Measurements from ENCODE around the gene MPRIP.

GRCh38 chr17:17062356-17062755 lies 20.1 kb downstream of the MPRIP start:
- TF ChIP-seq, protein P1, sequence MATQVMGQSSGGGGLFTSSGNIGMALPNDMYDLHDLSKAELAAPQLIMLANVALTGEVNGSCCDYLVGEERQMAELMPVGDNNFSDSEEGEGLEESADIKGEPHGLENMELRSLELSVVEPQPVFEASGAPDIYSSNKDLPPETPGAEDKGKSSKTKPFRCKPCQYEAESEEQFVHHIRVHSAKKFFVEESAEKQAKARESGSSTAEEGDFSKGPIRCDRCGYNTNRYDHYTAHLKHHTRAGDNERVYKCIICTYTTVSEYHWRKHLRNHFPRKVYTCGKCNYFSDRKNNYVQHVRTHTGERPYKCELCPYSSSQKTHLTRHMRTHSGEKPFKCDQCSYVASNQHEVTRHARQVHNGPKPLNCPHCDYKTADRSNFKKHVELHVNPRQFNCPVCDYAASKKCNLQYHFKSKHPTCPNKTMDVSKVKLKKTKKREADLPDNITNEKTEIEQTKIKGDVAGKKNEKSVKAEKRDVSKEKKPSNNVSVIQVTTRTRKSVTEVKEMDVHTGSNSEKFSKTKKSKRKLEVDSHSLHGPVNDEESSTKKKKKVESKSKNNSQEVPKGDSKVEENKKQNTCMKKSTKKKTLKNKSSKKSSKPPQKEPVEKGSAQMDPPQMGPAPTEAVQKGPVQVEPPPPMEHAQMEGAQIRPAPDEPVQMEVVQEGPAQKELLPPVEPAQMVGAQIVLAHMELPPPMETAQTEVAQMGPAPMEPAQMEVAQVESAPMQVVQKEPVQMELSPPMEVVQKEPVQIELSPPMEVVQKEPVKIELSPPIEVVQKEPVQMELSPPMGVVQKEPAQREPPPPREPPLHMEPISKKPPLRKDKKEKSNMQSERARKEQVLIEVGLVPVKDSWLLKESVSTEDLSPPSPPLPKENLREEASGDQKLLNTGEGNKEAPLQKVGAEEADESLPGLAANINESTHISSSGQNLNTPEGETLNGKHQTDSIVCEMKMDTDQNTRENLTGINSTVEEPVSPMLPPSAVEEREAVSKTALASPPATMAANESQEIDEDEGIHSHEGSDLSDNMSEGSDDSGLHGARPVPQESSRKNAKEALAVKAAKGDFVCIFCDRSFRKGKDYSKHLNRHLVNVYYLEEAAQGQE (IDR thresholded peaks at IDR 0.05; ENCODE audit: insufficient read depth in 1 of 2, low read depth in 2 of 2, low read length in 2 of 2): no peak
- TF ChIP-seq SIN3A (IDR thresholded peaks at IDR 0.05; ENCODE audit: borderline replicate concordance, insufficient read depth, low read length): no peak
- TF ChIP-seq POLR2AphosphoS5 (IDR thresholded peaks at IDR 0.05; ENCODE audit: low read depth, low read length): no peak
